Upper lobe of left lung (tissue), 6 donors: ENCODE data around the gene BBS9. TPM values are rescaled to one million over a fixed set of nuclear protein-coding genes. Genes with fewer than 3 reads are reported as not detected.
"Not testable (repeated sequence)": the region's sequence is repeated elsewhere in the genome, so short reads cannot be mapped to it uniquely, and the experiment has no call there.

ENCODE experiments used
- ATAC-seq, 2 donors: fragments of 200-7000 bp; cut with Tn5 transposase; one replicate each; pipeline ENCODE4 v1.9.1; 2022; ENCODE audit warnings: mild to moderate bottlenecking in 2 of 2, moderate library complexity in 2 of 2; ENCODE audit not compliant: low FRiP score in 2 of 2
- DNase-seq, 2 donors: peaks; one replicate each; pipeline ENCODE4 v3.0.0-alpha.2; 2019 to 2020
- H3K27ac ChIP-seq, 4 donors: fragments of 200-600 bp; sonication (generic); one replicate each; pipeline ENCODE4 v1.5.1; 2016 to 2019
- H3K27me3 ChIP-seq, 4 donors: fragments of 200-600 bp; sonication (generic); one replicate each; pipeline ENCODE4 v1.5.1; 2017 to 2019
- H3K36me3 ChIP-seq, 4 donors: fragments of 200-600 bp; sonication (generic); one replicate each; pipeline ENCODE4 v1.5.1; 2016 to 2019
- H3K4me1 ChIP-seq, 4 donors: fragments of 200-600 bp; sonication (generic); one replicate each; pipeline ENCODE4 v1.5.1; 2018 to 2019
- H3K4me3 ChIP-seq, 4 donors: fragments of 200-600 bp; sonication (generic); one replicate each; pipeline ENCODE4 v1.5.1; 2017 to 2019; ENCODE audit warnings: mild to moderate bottlenecking in 2 of 4, moderate library complexity in 1 of 4
- H3K9me3 ChIP-seq, 4 donors: fragments of 200-600 bp; sonication (generic); one replicate each; pipeline ENCODE4 v1.5.1; 2018 to 2019
- CTCF ChIP-seq, 6 experiments: fragments of 450-650 bp in 4 of 6; fragments of 200-600 bp in 2 of 6; sonication (generic) in 2 of 6; IDR thresholded peaks; one replicate each; pipeline ENCODE4 v1.5.1; 2016 to 2019; ENCODE audit warnings: antibody characterized with exemption in 6 of 6
- EP300 ChIP-seq, 4 donors: sonication (generic); formaldehyde crosslinking; IDR thresholded peaks; one replicate each; pipeline ENCODE4 v1.5.1; 2017; ENCODE audit warnings: antibody characterized with exemption in 4 of 4, control low read depth in 2 of 4
- POLR2A ChIP-seq, 4 donors: fragments of 450-650 bp; IDR thresholded peaks; one replicate each; pipeline ENCODE4 v1.5.1; 2016 to 2017; ENCODE audit warnings: antibody characterized with exemption in 4 of 4, mild to moderate bottlenecking in 2 of 4
- POLR2AphosphoS5 ChIP-seq, 2 donors: sonication (generic); formaldehyde crosslinking; IDR thresholded peaks; one replicate each; pipeline ENCODE4 v1.5.1; 2017; ENCODE audit warnings: antibody characterized with exemption in 2 of 2
- WGBS, 2 donors: methylation state at CpG; one replicate each; pipeline ENCODE4 v1.1.5; 2017 to 2018; 5-methylcytosine and 5-hydroxymethylcytosine counted together
- total RNA-seq, 6 donors: library from RNA; depleted of rRNA in 4 of 6; stranded (reverse); fragments of >200 nt in 4 of 6; gene quantifications; one replicate each; pipeline versions ENCODE4 v1.1.0 to v1.2.1, GENCODE V29; 2016 to 2021
- donor health status: DM: no; HTN: no; CAD: no; lungs with moderate emphysema.
- donor health status: DM: no; HTN: yes; CAD: no; lungs with severe emphysema.

The BBS9 gene
- total RNA-seq, 6 donors from 2014 or later = 14.5 to 72.3 (median 20.6) TPM

DNA sequence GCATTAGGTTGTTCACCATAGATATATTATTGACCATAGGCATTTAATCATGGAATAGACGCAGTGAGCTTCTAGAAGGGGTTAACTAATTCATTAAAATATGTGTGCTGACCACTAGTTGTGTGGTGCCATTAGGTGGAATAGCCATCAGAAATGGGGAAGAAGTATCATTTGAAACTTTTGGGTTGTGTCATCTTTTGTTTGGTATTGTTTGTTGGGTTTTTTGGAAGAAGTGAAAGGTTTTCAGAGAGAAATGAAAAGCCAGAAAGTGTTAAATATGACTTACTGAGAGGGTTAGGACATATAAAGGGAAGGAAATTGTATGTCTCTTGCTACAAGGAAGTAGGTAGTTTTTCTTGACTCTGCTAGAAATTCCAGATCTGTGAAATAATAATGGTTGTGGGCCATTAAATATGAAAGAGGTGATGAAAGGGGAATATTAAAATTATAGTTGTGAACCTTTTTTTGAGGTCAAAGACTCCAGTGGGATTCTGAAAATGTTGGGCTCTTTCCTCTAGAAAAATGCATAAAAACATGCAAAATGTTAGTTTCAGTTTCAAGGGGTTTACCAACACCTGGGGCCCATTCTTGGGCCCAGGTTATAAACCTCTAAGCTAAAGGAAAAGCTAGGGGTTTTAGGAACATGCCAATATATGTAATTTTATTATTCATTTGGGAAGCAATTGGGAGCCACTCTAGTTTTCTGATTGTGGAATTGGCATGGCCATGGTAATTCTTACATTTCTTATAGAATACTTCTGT is 348.5 kb downstream of the BBS9 start:
- no peak for ATAC-seq
- no peak for TF ChIP-seq EP300 (IDR thresholded peaks at IDR 0.05)
- no peak for TF ChIP-seq POLR2AphosphoS5 (IDR thresholded peaks at IDR 0.05)
- TF ChIP-seq POLR2A (IDR thresholded peaks at IDR 0.05) = no peak
- TF ChIP-seq CTCF (IDR thresholded peaks at IDR 0.05) = no peak
- DNase-seq = no peak
- no peak overlapping the region for H3K27ac ChIP-seq
- H3K4me1 ChIP-seq = no peaks in the 10 kb centered on the region
- 86 to 98% methylated on average over 1 of the region's 1 CpG for WGBS, 2 donors
- H3K9me3 ChIP-seq = no peaks in the 10 kb centered on the region
- H3K4me3 ChIP-seq = no peak overlapping the region
- no peaks in the 10 kb centered on the region for H3K27me3 ChIP-seq
- H3K36me3 ChIP-seq = no peaks in the 10 kb centered on the region

GRCh38 chr7:33484476-33484875 is 355.1 kb downstream of the BBS9 start:
- not testable (repeated sequence) for H3K27ac ChIP-seq, H3K4me1 ChIP-seq, H3K4me3 ChIP-seq, H3K27me3 ChIP-seq, H3K9me3 ChIP-seq, DNase-seq, H3K36me3 ChIP-seq, ATAC-seq
- WGBS, 2 donors = 96 to 97% methylated on average over 1 of the region's 1 CpG

GRCh38 chr7:33485747-33486493 is 356.6 kb downstream of the BBS9 start:
- H3K4me3 ChIP-seq = no peak overlapping the region
- no peak overlapping the region for H3K27ac ChIP-seq
- 84 to 85% methylated on average over 4 of the region's 4 CpGs for WGBS, 2 donors
- H3K36me3 ChIP-seq = no peaks in the 10 kb centered on the region
- ATAC-seq (no peak), DNase-seq (no peak)
- no peaks in the 10 kb centered on the region for H3K27me3 ChIP-seq
- TF ChIP-seq EP300 (IDR thresholded peaks at IDR 0.05) = no peak
- TF ChIP-seq POLR2A (IDR thresholded peaks at IDR 0.05) = no peak
- TF ChIP-seq CTCF (IDR thresholded peaks at IDR 0.05) = no peak
- TF ChIP-seq POLR2AphosphoS5 (IDR thresholded peaks at IDR 0.05) = no peak
- H3K4me1 ChIP-seq = no peaks in the 10 kb centered on the region
- no peaks in the 10 kb centered on the region for H3K9me3 ChIP-seq

GRCh38 chr7:33486633-33487032 is 357.3 kb downstream of the BBS9 start:
- ATAC-seq = no peak
- Histone ChIP-seq H3K4me1 (no peaks in the 10 kb centered on the region), H3K36me3 (no peaks in the 10 kb centered on the region), H3K9me3 (no peaks in the 10 kb centered on the region), H3K27ac (no peak overlapping the region), H3K27me3 (no peaks in the 10 kb centered on the region), H3K4me3 (no peak overlapping the region)
- no peak for TF ChIP-seq EP300 (IDR thresholded peaks at IDR 0.05)
- TF ChIP-seq CTCF (IDR thresholded peaks at IDR 0.05) = no peak
- TF ChIP-seq POLR2AphosphoS5 (IDR thresholded peaks at IDR 0.05) = no peak
- no peak for TF ChIP-seq POLR2A (IDR thresholded peaks at IDR 0.05)
- no peak for DNase-seq
- 96 to 100% methylated on average over 1 of the region's 1 CpG for WGBS, 2 donors

DNA sequence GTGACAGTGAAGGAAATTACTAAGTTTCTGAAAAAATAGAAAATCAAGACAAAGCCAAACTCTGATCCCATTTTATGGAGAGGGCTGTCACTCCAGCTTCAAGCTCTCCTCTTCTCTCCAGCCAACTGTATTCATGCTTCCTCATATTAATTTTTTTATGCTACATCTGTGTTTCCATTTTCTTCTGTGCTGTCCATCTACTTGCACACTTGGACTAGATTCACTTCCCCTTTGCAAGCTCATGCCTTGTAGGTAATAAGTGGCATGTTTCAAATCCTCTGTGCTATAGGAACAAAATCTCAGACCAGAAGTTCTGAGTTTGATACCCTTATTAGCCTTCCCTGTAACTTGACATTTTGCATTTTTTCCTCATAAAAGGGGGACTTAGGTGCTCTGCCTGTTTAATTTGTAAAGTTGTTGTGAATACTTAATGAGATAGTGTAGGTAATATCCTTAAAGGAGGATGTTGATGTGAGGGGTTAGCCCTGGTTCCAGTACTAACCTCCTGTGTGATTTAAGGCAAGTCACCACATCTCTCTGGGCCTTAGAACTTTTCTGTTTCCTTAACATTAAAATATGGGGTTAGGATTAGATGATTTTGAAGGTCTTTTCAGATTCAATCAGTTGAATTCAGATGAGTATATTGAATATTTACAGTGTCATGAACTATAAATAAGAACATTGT is 358.8 kb downstream of the BBS9 start:
- H3K27me3 ChIP-seq = no peaks in the 10 kb centered on the region
- ATAC-seq (no peak), DNase-seq (no peak)
- no peak overlapping the region for H3K4me3 ChIP-seq
- TF ChIP-seq CTCF (IDR thresholded peaks at IDR 0.05) = no peak
- TF ChIP-seq EP300 (IDR thresholded peaks at IDR 0.05) = no peak
- TF ChIP-seq POLR2A (IDR thresholded peaks at IDR 0.05) = no peak
- TF ChIP-seq POLR2AphosphoS5 (IDR thresholded peaks at IDR 0.05) = no peak
- H3K4me1 ChIP-seq = no peaks in the 10 kb centered on the region
- H3K9me3 ChIP-seq = no peaks in the 10 kb centered on the region
- no peak overlapping the region for H3K27ac ChIP-seq
- no peaks in the 10 kb centered on the region for H3K36me3 ChIP-seq
